HG02852 (cell line): ENCODE measurements around the gene MPHOSPH6.
"Not testable (repeated sequence)": the region's sequence is repeated elsewhere in the genome, so short reads cannot be mapped to it uniquely, and the experiment has no call there.

Experiments used
- ATAC-seq: cut with Tn5 transposase; IDR thresholded peaks from one replicate; pipeline ENCODE4 v1.9.1; 2021; ENCODE audit warnings: mild to moderate bottlenecking, moderate library complexity; ENCODE audit not compliant: unreplicated experiment

The MPHOSPH6 gene, protein sequence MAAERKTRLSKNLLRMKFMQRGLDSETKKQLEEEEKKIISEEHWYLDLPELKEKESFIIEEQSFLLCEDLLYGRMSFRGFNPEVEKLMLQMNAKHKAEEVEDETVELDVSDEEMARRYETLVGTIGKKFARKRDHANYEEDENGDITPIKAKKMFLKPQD

DNA sequence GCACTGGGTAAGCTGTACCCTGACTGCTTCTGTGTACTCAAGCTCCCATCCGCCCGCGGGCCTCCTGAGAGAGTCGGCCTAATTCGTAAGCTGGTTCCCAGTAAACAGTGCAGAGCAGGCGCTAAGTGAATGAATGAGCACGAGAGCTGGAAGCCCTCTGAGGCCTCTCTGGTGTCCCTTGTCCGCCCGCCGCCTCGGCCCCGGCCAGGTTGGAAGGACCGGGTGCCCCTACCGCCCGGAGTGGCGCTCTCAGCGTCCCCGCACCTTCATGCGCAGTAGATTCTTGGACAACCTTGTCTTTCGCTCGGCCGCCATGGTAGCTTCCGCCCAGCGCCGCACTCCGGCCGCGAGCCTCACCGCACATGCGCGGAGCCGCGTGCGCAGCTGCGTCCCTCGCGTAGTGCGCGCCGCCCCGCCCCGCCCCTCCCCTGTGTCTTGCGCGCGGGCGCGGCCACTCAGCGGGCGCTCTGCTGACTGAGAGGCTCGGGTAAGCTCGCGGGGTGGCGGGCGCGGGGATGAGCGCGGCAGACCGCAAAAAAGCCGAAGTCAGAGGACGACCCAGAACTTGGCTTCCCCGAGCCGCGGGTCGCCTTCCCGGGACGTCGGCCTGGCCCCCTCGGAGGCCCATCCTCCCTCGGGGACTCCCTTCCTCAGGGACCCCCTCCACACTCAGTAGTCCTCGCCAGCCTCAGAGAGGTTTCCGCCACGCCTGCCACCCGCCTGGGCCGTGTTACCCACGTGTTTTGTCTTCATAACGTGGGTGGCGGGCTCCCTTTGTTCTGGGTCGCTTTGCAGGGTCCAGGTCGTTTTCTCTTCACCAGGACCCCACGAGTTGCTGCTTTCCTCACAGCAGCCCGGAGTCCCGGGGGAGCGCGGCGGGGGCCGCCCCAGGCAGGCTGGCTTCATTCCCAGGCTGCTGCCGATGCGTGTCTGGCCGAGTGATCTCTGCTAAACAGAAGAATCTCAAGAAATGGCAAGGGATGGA is at the start of gene MPHOSPH6:
Gene MPHOSPH6 (minus strand): TSS at position 364 of the 985 bp plus-strand sequence. CDS start 49 bp downstream, at position 315.
- peak; percentile 96 for ATAC-seq

DNA sequence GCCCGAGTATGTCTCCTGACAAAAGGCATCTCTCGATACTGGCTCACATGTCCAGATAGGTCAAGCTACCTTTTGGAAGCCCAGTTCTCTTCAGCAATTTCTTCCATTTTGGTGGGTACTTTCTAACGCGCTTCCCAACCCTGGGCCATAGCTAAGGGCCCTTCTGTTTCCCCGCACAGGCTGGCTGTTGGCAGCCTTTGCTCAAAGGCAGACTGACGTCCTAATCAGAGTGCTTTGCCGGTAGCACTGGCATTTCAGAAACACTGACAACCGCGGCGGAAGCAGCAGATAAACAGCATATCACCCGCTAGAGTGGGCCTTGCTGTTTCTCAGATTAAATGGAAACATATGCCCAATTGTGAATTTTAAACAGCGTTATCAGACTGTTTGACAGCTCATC is 49.3 kb upstream of the MPHOSPH6 start:
- ATAC-seq = no peak

DNA sequence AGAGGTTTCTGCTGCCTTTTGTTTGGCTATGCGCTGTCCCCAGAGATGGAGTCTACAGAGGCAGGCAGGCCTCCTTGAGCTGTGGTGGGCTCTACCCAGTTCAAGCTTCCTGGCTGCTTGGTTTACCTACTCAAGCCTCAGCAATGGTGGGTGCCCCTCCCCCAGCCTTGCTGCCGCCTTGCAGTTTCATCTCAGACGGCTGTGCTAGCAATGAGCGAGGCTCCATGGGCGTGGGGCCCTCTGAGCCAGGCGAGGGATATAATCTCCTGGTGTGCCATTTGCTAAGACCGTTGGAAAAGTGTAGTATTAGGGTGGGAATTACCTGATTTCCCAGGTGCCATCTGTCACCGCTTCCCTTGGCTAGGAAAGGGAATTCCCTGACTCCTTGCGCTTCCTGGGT is 39.3 kb upstream of the MPHOSPH6 start:
- ATAC-seq = not testable (repeated sequence)

DNA sequence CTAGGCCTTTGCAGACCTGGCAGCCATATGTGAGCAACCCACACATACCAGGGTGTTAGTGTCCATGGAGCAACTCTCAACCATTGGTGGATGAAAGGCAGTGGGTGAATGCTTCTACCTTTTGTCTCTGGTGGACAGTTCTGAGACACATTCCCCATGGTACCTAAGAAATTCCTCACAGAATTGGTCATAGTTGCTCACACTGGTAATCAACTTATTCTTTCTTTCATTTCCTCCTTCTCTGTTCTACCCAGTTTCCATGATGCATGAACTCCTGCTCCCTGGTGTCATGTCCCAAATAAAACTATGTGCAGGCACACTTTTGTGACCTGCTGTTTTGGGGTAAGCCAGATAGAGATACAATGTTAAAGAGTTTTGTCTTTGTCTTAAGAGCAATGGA is 33.2 kb upstream of the MPHOSPH6 start:
- ATAC-seq = no peak

DNA sequence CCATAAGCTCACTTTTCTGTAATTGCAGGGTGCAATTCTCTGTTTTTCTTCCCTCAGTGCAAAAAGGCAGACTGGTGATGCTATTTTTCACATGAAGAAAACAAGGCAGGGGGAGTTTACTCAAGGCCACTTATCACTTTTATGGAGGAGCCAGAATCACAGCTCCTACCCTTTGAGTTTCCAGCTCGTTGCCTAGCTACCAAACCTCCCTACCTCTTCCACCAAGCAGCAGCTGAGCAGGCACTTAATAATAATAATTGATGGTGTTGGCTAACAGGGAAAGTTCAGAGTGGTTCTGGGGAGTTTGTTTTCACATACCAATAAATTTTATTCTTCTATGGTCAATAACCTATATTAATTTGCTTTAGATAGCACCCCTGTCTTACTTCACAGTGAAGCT is 31.9 kb upstream of the MPHOSPH6 start:
- no peak for ATAC-seq

DNA sequence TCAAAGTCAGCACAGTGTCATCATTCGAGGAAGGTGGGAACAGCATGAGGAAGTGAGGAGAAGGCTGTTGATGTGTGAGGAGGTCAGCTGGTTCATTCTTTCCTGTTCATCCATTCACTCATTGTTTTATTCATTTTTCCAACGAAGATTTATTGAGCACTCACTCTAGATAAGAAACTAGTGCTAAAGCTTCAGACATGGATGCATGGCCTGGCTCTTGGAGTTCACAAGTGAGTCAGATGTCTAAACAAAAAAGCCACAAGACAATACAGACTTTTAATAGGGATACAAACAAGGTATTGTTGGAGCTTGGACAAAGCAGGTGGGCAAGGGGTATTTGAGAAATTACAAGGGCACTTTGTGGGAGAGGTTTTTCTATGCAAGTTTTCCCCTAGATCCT is 31.3 kb upstream of the MPHOSPH6 start:
- ATAC-seq = no peak

DNA sequence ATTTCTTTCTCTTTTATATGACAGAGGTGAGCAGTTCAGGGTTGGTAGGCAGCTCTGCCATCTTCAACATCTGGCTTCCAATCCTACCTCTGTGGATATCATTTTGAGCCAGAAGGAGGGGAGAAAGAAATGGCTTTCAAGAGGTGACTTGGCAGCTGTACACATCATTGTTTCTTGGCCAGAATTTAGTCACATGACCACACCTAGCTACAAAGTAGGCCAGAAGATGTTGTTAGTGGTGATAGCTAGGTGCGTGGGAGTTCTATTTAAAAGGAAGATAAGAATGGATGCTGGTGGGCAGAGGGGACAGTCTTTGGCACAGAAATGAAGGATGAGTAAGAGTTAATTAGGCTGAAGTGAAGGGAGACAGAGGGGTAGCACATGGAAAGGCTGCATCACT is 29.2 kb upstream of the MPHOSPH6 start:
- ATAC-seq = no peak

DNA sequence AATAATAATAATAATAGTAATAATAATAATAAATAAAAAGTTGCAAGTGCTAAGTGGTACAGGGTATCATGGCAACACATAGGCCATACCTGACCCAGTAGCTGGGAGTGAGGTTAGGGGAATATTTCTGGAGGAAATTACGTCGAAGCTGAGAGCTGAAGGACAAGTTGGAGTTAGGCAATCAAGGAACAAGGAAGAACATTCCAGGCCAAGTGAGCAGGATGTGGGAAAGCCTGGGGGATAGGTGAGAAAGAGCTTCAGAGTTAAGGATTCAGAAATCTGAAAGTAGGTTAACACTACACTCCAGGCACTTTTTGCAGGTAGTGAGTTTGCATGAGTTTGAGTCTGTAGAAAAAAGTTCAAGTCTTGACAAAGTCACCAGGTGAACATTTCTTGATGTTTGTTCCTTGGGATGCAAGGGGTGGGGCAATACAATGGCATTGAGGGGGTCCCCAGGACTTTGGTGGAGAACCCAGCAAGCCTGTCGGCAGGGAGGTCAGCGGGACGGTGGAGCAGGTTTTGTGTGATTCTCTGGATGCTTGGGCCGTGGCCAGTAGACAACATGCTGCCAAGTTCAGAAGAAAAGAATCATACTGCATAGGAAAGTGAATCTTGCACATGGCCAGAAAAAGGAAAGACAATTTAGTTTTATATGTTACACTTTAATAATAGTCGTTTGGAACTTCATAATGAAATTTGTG is 27.7 kb upstream of the MPHOSPH6 start:
- no peak for ATAC-seq

DNA sequence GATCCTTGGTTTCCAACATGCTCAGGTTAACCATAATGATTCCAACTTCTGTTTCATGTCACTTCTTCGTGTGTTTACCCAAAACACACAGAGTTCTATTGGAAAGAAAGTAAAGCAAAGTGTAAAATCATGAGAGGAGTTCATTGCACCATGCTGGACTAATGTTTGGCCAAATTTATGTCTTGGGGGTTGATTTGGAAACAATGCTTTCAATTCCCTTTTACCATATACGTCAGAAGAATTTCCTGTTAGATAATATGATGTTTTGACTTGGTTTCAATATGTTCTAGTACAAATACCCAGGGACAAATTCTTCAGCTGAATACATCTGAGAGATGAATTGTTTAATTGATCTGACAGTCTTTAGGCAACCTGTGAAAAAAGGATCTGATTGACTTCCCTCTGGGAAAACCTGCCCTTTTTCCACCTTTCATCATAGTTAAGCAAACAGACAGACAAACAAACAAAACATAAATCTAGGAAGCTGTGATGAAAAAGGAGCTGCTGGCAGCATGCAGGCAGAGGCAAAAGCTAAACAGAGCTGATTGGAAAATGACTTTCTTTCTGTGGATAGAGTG is 26.0 kb upstream of the MPHOSPH6 start:
- no peak for ATAC-seq

DNA sequence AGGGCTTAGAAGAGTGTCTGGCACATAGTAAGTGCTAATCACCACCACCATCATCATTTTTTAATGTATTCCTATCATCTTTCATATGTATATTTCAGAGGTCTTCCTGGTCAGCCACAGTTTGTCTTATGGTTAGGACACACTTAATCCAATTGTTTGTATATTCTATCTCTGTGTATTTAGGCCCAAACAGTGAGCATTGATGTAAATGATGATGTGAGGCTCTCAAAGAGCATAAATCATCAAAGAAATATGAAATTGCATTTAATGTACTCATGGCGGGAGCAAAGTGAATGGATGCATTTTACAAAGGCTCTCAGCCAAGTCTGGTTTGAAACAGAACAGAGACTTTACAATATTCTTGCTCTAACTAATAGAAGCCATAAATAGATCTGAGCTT is 24.1 kb upstream of the MPHOSPH6 start:
- no peak for ATAC-seq

DNA sequence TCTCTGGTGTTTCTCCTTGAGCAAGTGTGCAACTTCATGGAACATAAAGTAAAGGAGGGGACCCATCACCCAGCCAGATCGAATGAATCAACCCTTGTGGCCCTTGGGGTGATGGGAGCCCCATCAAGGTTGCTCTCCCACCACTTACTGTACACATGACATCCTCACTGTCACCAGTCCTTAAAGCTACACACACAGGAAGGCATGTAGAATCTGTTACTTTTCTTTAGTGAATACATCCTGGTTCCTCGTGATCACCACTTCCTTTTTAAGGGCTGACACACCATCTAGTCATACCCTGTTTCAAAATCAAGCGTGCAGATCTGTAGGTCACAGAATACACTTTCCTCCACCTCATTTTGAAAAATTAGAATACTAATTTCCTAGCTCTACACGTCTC is 22.6 kb upstream of the MPHOSPH6 start:
- no peak for ATAC-seq

DNA sequence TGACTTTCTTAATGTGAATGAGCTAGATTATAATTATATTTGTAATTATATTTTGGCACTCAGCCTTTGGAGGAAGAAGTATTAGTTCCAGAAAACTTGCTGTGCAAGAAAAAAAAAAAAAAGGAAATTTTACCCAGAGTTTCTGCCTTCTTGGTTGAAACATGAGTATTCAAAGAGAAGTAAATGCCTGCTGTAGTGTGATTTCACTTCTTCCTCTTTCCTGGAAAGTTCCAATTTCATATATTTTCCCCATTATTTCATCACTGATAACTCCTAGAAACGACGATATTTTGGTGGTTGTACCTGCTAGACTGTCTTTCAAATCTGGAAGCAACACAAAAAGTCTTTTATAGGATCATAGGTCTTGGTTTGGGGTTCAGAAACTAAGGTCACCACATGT is 20.4 kb upstream of the MPHOSPH6 start:
- ATAC-seq = no peak

DNA sequence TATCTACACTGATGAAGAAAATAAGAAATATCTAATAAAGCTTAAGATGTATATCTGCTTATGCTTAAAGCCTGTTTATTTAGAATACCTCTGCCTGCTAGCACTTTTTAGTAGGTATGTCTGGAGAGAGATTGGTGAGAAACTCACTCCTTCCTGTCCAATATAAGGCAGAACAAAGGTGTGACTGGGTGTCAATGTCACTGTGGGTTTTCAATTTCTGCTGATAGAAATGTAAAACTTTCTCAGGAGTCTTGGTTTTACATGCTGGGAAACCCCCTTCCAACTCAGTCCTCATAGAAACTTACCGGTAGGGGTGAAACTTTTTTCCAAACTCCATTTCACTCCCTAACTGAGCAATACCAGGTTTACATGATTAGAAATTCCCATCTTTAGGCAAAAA is 17.8 kb upstream of the MPHOSPH6 start:
- ATAC-seq = peak; percentile 75

DNA sequence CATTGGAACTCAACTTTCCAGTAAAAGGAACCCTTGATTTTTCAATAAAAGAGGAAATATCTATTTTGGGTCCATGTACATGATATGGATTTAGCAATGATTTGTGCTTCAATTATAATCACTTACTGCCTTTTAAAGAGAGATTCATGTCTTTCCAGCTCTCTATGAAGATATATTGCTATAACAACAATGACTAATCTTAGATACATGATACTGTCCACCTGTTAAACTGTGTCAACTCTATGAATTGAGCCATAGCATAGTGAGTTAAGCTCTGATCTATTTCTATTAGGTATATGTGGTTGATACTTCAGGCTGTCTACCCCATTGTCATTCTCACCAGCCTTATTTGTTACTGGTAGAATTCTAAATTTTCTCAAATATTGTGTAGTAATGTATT is 15.0 kb upstream of the MPHOSPH6 start:
- ATAC-seq = no peak

DNA sequence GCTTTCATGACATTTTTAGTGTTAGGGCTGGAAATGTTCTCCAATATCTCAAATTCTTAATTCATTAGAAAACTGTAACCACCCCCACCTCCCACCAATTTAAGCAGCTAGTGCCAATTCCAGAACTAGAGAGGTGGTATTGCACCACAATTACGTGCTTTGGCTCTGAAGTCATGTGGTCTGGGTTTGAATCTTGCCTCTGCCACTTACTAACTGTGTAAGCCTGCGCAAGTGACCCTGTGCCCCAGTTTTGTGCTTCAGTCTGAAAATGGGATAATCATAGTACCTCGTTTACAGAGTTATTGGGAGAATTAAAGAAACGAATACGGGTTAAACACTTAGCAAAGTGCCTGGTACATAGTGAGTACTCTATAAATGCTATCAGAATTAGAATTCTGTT is 14.2 kb upstream of the MPHOSPH6 start:
- ATAC-seq = no peak

DNA sequence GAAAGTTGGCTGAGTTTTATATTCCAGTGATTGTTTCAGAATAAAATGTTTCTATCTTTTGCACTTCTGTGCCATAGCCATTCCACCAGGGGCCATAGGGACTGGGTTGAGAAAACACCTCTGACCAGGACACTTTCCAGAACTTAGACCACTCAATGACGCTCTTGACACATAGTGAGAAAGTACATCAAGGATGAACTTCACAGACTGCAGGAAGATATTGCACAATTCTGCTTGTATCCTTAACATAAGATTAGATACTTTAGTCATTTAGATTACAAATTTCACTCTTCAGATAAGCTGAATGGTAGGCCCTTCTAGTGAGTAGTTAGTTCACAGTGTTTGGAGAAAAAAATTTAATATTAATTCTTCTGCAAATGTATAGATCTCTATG is 13.0 kb upstream of the MPHOSPH6 start:
- ATAC-seq = no peak

DNA sequence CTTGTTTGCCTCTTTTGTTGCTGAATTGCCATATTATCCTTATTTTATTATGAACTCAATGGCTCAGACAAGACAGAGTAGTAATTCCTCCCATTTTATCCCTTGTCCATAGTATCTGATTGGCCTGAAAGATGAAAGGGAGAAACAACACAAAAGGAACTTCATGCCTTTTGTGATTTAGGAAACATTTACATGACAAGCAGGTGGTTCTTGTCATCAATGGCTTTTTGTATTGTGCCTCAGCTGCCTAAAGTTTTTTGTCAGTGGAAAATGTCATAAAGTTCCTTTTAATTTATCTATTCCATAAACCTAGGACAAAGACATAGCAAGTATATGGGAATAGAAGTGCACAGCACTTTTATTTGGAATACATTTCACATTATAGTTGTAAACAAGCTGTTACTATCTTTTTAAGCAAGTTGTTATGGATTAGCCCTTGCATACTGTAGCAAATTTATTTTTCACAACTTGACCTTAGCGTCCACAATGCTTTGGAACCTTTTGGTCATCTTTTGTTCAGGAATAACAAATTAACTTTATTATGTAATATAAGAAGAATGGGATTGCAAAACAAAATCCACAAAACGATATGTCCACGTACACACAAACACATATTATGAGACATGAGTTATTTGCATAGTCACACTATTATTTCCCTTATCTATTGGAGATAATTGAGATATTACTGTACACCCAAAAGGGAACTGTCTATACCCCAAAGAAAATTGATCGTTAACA is 12.4 kb upstream of the MPHOSPH6 start:
- no peak for ATAC-seq

DNA sequence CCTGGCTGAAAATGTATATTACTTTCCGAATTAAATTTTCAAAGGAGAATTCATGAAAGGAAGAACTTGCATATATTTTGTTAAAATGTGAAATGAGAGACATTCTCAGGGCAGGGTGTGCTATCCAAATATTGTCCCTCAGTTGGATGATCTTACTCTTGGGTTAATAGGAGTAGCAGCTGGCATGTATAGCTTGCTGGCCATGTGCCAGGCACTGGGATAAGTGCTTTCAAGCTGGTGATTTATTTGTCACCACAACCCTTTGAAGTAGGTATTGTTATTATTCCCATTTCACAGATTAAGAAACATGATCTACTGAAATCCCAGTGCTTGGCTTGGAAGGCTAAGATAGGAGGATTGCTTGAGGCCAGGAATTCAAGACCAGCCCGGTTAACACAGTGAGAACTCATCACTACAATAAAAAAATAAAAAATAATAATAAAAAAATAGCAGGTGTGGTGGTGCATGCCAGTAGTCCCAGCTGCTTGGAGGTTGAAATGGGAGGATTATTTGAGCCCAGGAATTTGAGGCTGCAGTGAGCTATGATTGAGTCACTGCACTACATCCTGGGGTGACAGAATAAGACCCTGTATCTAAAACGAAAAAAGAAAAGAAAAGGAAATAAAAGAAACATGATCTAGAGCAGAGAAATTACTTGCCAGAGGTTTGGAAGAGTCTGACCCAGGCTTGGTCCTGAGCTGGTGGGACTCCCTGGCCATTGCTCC is 11.6 kb upstream of the MPHOSPH6 start:
- ATAC-seq = no peak

DNA sequence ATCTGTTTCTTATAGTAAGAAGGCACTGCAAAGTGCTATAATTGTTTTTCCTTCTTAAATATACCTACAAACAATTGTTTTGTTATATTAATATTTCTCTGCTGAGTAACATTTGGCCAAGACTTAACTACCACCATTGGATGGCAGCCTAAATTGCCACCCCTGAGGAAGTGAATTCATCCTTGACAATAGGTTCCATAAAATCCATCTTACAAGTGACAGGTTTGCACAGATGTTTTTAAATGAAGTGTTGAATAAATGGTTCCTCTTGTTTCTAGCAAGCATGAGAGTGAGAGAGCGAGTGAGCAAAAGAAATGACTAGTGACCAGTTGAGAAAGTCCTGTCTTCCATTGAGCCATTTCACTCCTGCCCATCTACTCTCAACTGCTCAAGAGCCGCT is 8.3 kb upstream of the MPHOSPH6 start:
- no peak for ATAC-seq

DNA sequence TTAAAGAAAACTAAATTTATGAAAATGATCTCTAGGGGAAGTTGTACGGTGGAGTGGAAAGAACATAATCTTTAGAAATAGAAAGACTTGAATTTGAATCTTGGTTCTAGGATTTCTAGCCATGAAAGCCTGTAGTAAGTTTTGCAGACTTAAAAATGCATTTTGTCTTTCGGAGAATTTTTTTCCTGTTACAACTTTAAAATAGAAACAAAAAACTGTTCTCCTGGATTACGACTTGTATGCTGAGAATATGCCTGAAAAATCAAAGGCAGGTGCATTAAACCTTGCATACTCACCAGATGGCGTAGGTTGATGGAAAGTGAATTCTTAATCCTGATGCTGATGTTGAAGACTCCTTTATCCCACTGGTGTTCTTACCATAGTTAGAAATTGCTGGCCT is 7.5 kb upstream of the MPHOSPH6 start:
- no peak for ATAC-seq
